Astrocyte of the cerebellum (primary cell): ENCODE data around the gene MMP8.

Experiments
- DNase-seq: peaks from one replicate; pipeline ENCODE4 v3.0.0-alpha.2; 2011; ENCODE audit warnings: low read depth
- H3K4me3 ChIP-seq: 2 replicates; pipeline ENCODE4 v1.5.1; 2011; ENCODE audit warnings: mild to moderate bottlenecking, low read depth, low read length, moderate library complexity
- in situ Hi-C: cut with HindIII; loops from 2 replicates; pipeline ENCODE4 v1.10.0; 2017; ENCODE audit warnings: low sequenced_read_pairs
- TF ChIP-seq, protein P1 (sequence below): IDR thresholded peaks from 2 replicates; pipeline ENCODE4 v1.5.1; 2012; ENCODE audit warnings: low read length, low read depth, moderate library complexity, mild to moderate bottlenecking; ENCODE audit errors: missing control alignments

MMP8 gene

DNA sequence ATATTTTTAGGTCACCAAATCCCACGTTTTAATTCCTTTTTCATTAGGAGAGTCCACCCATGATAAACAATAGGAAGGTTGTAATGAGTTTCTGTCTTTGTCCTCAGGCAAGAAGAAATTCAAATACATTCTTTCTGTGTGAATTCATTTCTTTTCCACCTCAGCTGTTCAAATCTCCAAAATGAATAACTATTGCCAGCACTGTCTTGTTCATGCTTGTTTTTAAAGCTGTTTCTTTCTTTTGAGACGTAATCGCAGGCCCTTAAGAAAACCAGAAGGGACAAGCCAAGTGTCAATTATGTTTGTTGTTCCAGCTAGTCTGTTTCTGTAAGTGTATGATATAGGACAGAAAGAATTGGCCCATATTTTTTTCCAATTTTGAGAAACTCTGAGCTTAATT is 39.4 kb downstream of the MMP8 start:
- H3K4me3 ChIP-seq = no peak overlapping the region
- DNase-seq = no peak

DNA sequence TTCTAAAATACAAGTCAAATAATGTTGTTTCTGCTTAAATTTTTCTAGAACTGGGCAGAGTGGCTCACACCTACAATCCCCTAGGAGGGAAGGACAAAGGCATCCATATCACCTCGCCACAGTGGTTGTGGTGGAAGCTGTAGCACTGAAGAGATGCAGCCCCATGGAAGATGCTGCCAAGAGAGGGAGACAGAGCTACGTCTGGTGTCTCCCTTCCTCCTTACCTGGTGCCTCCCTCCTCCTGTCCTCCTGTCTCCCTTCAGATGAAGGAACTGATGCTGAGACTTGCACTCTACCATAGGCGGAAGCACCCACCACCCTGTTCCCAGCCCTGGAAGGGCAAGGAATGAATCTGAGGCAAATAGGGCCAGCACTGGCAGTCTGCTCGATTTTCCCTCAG is 41.5 kb downstream of the MMP8 start:
- DNase-seq = no peak
- TF ChIP-seq, protein P1, sequence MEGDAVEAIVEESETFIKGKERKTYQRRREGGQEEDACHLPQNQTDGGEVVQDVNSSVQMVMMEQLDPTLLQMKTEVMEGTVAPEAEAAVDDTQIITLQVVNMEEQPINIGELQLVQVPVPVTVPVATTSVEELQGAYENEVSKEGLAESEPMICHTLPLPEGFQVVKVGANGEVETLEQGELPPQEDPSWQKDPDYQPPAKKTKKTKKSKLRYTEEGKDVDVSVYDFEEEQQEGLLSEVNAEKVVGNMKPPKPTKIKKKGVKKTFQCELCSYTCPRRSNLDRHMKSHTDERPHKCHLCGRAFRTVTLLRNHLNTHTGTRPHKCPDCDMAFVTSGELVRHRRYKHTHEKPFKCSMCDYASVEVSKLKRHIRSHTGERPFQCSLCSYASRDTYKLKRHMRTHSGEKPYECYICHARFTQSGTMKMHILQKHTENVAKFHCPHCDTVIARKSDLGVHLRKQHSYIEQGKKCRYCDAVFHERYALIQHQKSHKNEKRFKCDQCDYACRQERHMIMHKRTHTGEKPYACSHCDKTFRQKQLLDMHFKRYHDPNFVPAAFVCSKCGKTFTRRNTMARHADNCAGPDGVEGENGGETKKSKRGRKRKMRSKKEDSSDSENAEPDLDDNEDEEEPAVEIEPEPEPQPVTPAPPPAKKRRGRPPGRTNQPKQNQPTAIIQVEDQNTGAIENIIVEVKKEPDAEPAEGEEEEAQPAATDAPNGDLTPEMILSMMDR = no peak
- in situ Hi-C loops = no loop called here
- H3K4me3 ChIP-seq = no peak overlapping the region

More for the DNA sequence above, 39.4 kb downstream of the MMP8 start:
- in situ Hi-C loops = no loop called here
- TF ChIP-seq, protein P1 = no peak

DNA sequence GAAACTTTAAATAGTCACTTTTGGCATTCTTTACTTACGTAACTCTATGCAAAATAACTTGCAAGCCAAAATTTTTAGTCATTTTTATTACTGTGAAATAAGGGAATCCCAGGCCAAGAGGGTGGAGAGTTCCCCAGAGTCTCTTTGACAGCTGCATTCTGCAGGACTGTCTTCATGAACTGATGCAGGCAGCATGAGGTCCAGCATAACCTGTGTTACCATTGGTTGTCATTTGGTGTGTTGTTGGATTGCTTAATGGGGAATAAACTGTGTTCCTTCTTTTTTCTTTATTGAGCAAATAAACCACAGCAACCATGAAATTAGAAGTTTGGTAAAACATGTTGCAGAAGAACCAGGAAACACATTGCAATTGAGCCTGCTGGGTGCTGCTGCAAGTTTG is 43.8 kb downstream of the MMP8 start:
- in situ Hi-C loops = no loop called here
- no peak overlapping the region for H3K4me3 ChIP-seq
- TF ChIP-seq, protein P1 = no peak
- DNase-seq = no peak

DNA sequence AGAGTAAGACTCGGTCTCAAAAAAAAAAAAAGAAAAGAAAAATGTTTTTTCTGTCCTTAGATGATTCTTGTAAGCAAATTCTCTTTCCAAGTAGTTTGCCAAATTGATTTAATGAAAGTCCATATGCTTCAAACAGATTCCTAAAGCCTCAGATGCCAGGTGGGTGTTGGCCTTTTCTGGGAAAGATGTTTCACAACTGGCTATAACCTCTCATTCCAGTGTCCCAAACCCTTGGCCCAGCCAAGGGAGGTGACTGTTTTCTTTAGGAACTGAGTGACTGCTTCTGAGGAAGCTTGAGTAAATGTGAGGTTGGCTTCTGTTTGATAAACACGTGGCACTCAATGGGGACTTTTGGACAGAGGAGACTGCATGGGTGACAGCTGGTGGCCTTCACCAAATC is 46.7 kb downstream of the MMP8 start:
- in situ Hi-C loops = no loop called here
- TF ChIP-seq, protein P1 = no peak
- H3K4me3 ChIP-seq = no peak overlapping the region
- DNase-seq = no peak

DNA sequence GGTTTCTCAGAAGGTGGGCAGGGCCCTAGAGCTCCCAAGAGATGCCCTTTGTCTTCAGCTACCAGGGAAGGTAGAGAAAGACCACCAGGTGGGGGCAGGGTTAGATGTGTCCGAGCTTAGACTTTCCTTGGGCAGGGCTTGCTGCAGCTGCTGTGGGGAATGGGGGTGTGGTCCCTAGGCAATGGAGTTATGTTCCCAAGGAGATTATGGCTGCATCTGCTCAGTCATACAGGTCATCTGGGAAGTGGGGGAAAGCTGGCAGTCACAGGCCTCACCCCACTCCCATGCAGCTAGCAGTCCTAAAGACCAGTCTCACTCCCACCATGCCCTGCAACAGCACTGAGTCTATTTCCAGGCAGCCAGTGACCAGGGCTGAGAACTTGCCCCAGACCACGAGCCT is 48.7 kb downstream of the MMP8 start:
- no peak for DNase-seq
- TF ChIP-seq, protein P1 = no peak
- no peak overlapping the region for H3K4me3 ChIP-seq
- in situ Hi-C loops = no loop called here

DNA sequence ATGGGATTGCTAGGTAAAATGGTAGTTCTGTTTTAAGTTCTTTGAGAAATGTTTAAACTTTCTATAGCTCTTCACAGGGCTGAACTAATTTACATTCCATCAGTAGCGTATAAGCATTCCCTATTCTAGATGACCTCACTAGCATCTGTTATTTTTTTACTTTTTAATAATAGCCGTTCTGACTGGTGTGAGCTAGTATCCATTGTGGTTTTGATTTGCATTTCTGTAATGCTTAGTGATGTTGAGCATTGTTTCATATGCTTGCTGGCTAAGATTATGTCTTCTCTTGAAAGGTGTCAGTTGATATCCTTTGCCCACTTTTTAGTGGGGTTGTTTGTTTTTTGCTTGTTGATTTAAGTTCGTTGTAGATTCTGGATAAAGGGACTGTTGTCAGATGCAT is 55.1 kb downstream of the MMP8 start:
- TF ChIP-seq, protein P1 = no peak
- H3K4me3 ChIP-seq = no peak overlapping the region
- in situ Hi-C loops = no loop called here
- DNase-seq = no peak
